SU-DHL-6 (cell line): ENCODE results near the gene RIN1.

ENCODE experiments used
- H2AFZ ChIP-seq: fragments of 200-600 bp; sonication (generic); 2 replicates; pipeline ENCODE4 v1.6.1; 2014; ENCODE audit warnings: low read depth, mild to moderate bottlenecking, moderate library complexity, mixed read lengths, antibody characterized with exemption, low read length; ENCODE audit not compliant: severe bottlenecking
- H3F3A ChIP-seq: fragments of 200-600 bp; shearing (Covaris generic); 2 replicates; pipeline ENCODE4 v1.6.0; 2016; ENCODE audit warnings: antibody characterized with exemption, mild to moderate bottlenecking; ENCODE audit not compliant: insufficient read depth
- H3K27ac ChIP-seq: fragments of 200-600 bp; sonication (generic); 2 replicates; pipeline ENCODE4 v1.5.1; 2016; ENCODE audit warnings: low read depth, mild to moderate bottlenecking, low read length, moderate library complexity, mixed read lengths
- H3K27me3 ChIP-seq: fragments of 200-600 bp; sonication (generic), shearing (Covaris generic); 2 replicates; pipeline ENCODE4 v1.6.0; 2014; ENCODE audit warnings: mild to moderate bottlenecking, low read length
- H3K36me3 ChIP-seq: fragments of 200-600 bp; sonication (generic); 2 replicates; pipeline ENCODE4 v1.6.1; 2014; ENCODE audit warnings: mild to moderate bottlenecking, low read length, mixed read lengths
- H3K4me2 ChIP-seq: fragments of 300-600, 200-600 bp; shearing (Covaris generic), sonication (generic); 2 replicates; pipeline ENCODE4 v1.6.0; 2014; ENCODE audit warnings: low read length, low read depth, mild to moderate bottlenecking; ENCODE audit not compliant: poor library complexity, severe bottlenecking
- H3K4me3 ChIP-seq: fragments of 200-600 bp; sonication (generic); 2 replicates; pipeline ENCODE4 v1.5.1; 2014; ENCODE audit warnings: antibody characterized with exemption, low read length, mild to moderate bottlenecking, mixed read lengths; ENCODE audit not compliant: insufficient read depth, poor library complexity, severe bottlenecking
- H3K79me2 ChIP-seq: fragments of 200-600 bp; sonication (generic); 2 replicates; pipeline ENCODE4 v1.6.1; 2014; ENCODE audit warnings: mild to moderate bottlenecking, low read length, moderate library complexity; ENCODE audit not compliant: insufficient read depth
- H3K9ac ChIP-seq: fragments of 200-600 bp; sonication (generic); 2 replicates; pipeline ENCODE4 v1.7.0; 2014; ENCODE audit warnings: mild to moderate bottlenecking, low read length
- H3K9me2 ChIP-seq: fragments of 200-600 bp; sonication (generic); replicated peaks from 2 replicates; pipeline ENCODE4 v1.6.1; 2014; ENCODE audit warnings: low read length; ENCODE audit not compliant: insufficient read depth
- H3K9me3 ChIP-seq: fragments of 200-600 bp; sonication (generic); 2 replicates; pipeline ENCODE4 v1.6.1; 2014; ENCODE audit warnings: low read length, mixed read lengths; ENCODE audit not compliant: insufficient read depth
- H4K20me1 ChIP-seq: fragments of 200-600 bp; sonication (generic); 2 replicates; pipeline ENCODE4 v1.6.1; 2014; ENCODE audit warnings: low read depth, mild to moderate bottlenecking, antibody characterized with exemption, low read length, moderate library complexity, mixed read lengths
- EZH2phosphoT487 ChIP-seq: fragments of 200-600 bp; sonication (generic), shearing (Covaris generic); conservative IDR thresholded peaks from 2 replicates; pipeline ENCODE4 v1.6.1; 2018; ENCODE audit warnings: mild to moderate bottlenecking, antibody characterized with exemption, low read length, moderate library complexity, mixed read lengths
- TF ChIP-seq, protein P1 (sequence below): fragments of 200-600 bp; sonication (generic); IDR thresholded peaks from one replicate; pipeline ENCODE4 v1.5.1; 2017; ENCODE audit warnings: antibody characterized with exemption, mild to moderate bottlenecking, low read length, moderate library complexity; ENCODE audit not compliant: insufficient read depth, poor library complexity, severe bottlenecking

RIN1 gene

DNA sequence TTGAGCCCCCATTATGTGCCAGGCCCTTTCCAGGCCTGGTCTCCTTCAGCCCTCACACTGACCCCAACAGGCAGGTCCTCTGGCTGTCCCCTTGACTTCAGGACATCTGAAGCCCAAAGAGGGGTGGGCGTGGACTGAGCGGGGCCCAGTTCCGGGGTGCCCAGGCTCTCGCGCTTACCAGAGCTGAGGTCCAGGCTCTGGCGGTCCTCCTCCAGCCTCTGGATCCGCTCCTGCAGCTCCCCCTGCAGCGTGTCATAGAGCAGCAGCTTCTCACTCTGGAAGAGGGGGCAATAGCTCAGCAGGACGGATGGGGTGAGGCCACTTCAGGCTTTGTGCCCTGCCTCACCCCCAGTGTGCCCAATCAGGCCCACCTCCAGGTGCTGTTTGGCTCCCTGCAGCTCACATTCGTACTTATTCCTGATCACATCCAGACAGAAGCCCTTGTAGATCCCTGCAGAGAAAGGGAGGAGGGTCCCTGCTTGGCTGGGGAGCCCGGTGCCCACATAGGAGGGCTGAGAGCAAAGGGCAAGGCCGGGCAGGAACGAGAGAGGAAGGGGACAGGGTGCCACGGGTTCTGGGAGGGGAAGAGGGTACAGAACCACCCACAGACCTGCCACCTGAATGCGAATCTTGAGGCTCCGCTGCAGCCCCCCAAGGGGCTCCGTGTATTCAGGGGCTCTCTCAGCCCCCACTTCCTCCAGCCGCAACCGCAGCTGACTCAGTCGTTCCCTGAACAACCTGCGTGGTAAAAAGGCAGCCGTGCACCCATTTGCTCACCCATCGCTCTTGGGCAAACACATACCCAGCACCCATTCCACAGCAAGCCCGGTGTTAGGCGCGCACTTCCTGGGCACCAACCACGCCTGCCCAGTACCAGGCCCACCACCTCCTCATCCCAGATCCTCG lies 4.6 kb upstream of the RIN1 start:
- Histone ChIP-seq H3K27me3 (no peaks in the 10 kb centered on the region), H3F3A (peaks cover 7% of the 10 kb centered on the region), H3K9me3 (no peaks in the 10 kb centered on the region), H3K27ac (no peak overlapping the region), H3K4me3 (no peak overlapping the region), H3K4me2 (no peak overlapping the region), H3K36me3 (no peaks in the 10 kb centered on the region), H2AFZ (no peak overlapping the region), H4K20me1 (no peaks in the 10 kb centered on the region), H3K9me2 (no peaks in the 10 kb centered on the region), H3K9ac (no peak overlapping the region), H3K79me2 (peaks cover 17% of the 10 kb centered on the region)
- TF ChIP-seq, protein P1, sequence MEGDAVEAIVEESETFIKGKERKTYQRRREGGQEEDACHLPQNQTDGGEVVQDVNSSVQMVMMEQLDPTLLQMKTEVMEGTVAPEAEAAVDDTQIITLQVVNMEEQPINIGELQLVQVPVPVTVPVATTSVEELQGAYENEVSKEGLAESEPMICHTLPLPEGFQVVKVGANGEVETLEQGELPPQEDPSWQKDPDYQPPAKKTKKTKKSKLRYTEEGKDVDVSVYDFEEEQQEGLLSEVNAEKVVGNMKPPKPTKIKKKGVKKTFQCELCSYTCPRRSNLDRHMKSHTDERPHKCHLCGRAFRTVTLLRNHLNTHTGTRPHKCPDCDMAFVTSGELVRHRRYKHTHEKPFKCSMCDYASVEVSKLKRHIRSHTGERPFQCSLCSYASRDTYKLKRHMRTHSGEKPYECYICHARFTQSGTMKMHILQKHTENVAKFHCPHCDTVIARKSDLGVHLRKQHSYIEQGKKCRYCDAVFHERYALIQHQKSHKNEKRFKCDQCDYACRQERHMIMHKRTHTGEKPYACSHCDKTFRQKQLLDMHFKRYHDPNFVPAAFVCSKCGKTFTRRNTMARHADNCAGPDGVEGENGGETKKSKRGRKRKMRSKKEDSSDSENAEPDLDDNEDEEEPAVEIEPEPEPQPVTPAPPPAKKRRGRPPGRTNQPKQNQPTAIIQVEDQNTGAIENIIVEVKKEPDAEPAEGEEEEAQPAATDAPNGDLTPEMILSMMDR = no peak
- no peak for TF ChIP-seq EZH2phosphoT487

DNA sequence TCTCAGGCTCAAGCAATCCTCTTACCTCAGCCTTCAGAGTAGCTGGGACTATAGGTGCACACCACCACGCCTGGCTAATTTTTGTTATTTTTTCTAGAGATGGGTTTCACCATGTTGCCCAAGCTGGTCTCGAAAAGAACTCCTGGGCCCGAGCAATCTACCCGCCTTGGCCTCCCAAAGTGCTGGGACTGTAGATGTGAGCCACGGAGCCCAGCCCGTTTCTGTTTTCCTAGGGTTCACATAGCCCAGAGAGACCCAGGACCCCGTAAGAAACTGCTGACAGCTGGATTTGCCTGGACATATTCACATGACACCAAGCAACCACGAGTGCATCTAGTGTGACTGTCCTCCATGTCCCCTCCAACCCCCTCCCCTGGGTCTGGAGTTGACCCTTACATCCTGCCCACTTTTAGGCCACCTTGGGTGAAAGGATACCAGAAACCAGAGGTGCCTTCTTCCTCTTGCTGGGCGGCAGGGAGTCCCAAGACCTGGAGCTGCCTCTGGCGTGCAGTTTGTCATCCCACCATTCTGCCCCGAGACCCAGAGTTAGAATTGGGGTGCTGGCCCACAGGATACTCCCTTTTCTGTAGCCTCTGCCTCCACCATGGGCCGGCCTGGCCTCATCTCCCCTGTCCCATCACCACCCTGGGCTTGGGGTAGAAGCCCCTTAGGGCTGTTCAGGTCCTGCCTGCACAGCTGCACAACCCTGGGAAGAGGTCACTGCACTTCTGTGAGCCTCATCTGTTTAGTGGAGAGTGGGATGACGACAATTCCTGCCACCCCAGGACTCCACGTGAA lies 3.7 kb upstream of the RIN1 start:
- Histone ChIP-seq H3K36me3 (no peaks in the 10 kb centered on the region), H4K20me1 (no peaks in the 10 kb centered on the region), H3K27ac (no peak overlapping the region), H3K9ac (no peak overlapping the region), H3K4me3 (no peak overlapping the region), H3K9me2 (no peaks in the 10 kb centered on the region), H3K27me3 (no peaks in the 10 kb centered on the region), H3K9me3 (no peaks in the 10 kb centered on the region), H2AFZ (no peak overlapping the region), H3K79me2 (peaks cover 17% of the 10 kb centered on the region), H3F3A (no peaks in the 10 kb centered on the region), H3K4me2 (no peak overlapping the region)
- TF ChIP-seq EZH2phosphoT487 = no peak
- TF ChIP-seq, protein P1 = no peak

DNA sequence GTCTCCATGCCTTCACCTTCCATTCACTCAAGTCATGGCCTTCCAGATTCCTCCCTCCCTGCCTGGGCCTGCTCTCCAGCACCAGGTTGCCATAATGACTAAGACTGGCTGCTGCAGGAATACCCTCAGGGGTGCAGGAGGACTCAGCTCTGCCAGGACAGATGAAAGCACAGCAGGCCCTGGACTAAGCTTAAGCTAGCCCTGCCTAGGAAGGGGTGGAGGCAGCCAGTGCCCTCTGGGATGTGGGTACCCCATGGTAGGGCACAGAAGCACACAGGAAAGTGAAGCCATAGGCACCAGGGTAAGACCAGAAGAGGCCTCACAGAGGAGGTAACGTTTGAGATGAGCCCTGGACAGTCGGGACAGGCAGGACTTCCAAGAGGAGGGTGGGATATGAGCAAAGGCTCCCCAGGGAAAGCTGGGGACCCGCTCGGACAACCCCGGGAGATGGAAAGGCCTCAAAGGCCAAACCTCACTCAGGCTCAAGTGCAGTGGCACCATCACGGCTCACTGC lies 3.0 kb upstream of the RIN1 start:
- Histone ChIP-seq H3K36me3 (no peaks in the 10 kb centered on the region), H3K9ac (no peak overlapping the region), H2AFZ (no peak overlapping the region), H3F3A (no peaks in the 10 kb centered on the region), H3K27ac (no peak overlapping the region), H3K9me3 (no peaks in the 10 kb centered on the region), H3K9me2 (no peaks in the 10 kb centered on the region), H3K79me2 (peaks cover 11% of the 10 kb centered on the region), H3K4me3 (no peak overlapping the region), H3K4me2 (no peak overlapping the region), H3K27me3 (no peaks in the 10 kb centered on the region), H4K20me1 (no peaks in the 10 kb centered on the region)
- no peak for TF ChIP-seq EZH2phosphoT487
- TF ChIP-seq, protein P1 = no peak
